OCI-LY7 (cell line): ENCODE results near the gene PTPRJ. TPM values are rescaled to one million over a fixed set of nuclear protein-coding genes. Genes with fewer than 3 reads are reported as not detected.
"Not testable (repeated sequence)": the region's sequence is repeated elsewhere in the genome, so short reads cannot be mapped to it uniquely, and the experiment has no call there.

ENCODE experiments used
- Bru-seq: library from RNA; stranded (reverse); fragments of 400-500 nt; gene quantifications from one replicate; lab custom pipeline; 2021; lab: Mats Ljungman, UMichigan
- BruChase-seq, 2 experiments: library from RNA; stranded (reverse); fragments of 400-500 nt; gene quantifications; one replicate each; lab custom pipeline; 2021; lab: Mats Ljungman, UMichigan
- BruUV-seq: library from RNA; stranded (reverse); fragments of 400-500 nt; replicated peaks from 2 replicates; lab custom pipeline; 2021; lab: Mats Ljungman, UMichigan
- CTCF ChIA-PET: fragments of 300-600 bp; sonication (Branson Sonifier 250); formaldehyde crosslinking; loops from one replicate; lab custom pipeline; 2022; ENCODE audit warnings: antibody characterized with exemption; ENCODE audit not compliant: unreplicated experiment; lab: Charles Lee
- POLR2A ChIA-PET: fragments of 300-600 bp; sonication (Branson Sonifier 250); formaldehyde crosslinking; loops from one replicate; lab custom pipeline; 2022; ENCODE audit warnings: antibody characterized with exemption; lab: Charles Lee
- DNase-seq: peaks from one replicate; pipeline ENCODE4 v3.0.0-alpha.2; 2015; ENCODE audit warnings: low spot score
- H2AFZ ChIP-seq: fragments of 200-600 bp; sonication (generic), shearing (Covaris generic); 2 replicates; pipeline ENCODE4 v1.6.1; 2014; ENCODE audit warnings: mild to moderate bottlenecking, antibody characterized with exemption, low read length, moderate library complexity
- H3K27ac ChIP-seq: fragments of 200-600 bp; sonication (generic); 2 replicates; pipeline ENCODE4 v1.5.1; 2014; ENCODE audit warnings: mixed run types, low read depth, mild to moderate bottlenecking, moderate library complexity, low read length, inconsistent platforms; ENCODE audit not compliant: poor library complexity, severe bottlenecking
- H3K36me3 ChIP-seq: fragments of 200-600 bp; sonication (generic); 2 replicates; pipeline ENCODE4 v1.6.1; 2014; ENCODE audit warnings: mild to moderate bottlenecking, antibody characterized with exemption, low read length, moderate library complexity, mixed read lengths; ENCODE audit not compliant: insufficient read depth
- H3K4me1 ChIP-seq: fragments of 200-600 bp; sonication (generic); 2 replicates; pipeline ENCODE4 v1.5.1; 2014; ENCODE audit warnings: mild to moderate bottlenecking, low read length; ENCODE audit not compliant: insufficient read depth, poor library complexity, severe bottlenecking
- H3K4me2 ChIP-seq: fragments of 200-600 bp; sonication (generic); 2 replicates; pipeline ENCODE4 v1.6.1; 2014; ENCODE audit warnings: mild to moderate bottlenecking, low read length
- H3K4me3 ChIP-seq: fragments of 200-600 bp; sonication (generic); 2 replicates; pipeline ENCODE4 v1.5.1; 2014; ENCODE audit warnings: mild to moderate bottlenecking, low read depth, low read length; ENCODE audit not compliant: poor library complexity, severe bottlenecking
- H3K79me2 ChIP-seq: fragments of 200-600 bp; sonication (generic); 2 replicates; pipeline ENCODE4 v1.6.1; 2016; ENCODE audit warnings: low read depth, mild to moderate bottlenecking, low read length, moderate library complexity, mixed read lengths; ENCODE audit not compliant: insufficient read depth
- H3K9me2 ChIP-seq: fragments of 200-600 bp; sonication (generic); 2 replicates; pipeline ENCODE4 v1.6.1; 2016; ENCODE audit warnings: mild to moderate bottlenecking, low read length, mixed read lengths; ENCODE audit not compliant: insufficient read depth
- H3K9me3 ChIP-seq: fragments of 200-600 bp; sonication (generic); 2 replicates; pipeline ENCODE4 v1.6.1; 2014; ENCODE audit warnings: mild to moderate bottlenecking, mixed run types, low read length, mixed read lengths
- H4K20me1 ChIP-seq: fragments of 200-600 bp; sonication (generic); 2 replicates; pipeline ENCODE4 v1.6.1; 2014; ENCODE audit warnings: mild to moderate bottlenecking, antibody characterized with exemption, low read length, moderate library complexity, mixed read lengths; ENCODE audit not compliant: insufficient read depth
- CTCF ChIP-seq: fragments of 200-600 bp; sonication (generic); conservative IDR thresholded peaks from 2 replicates; pipeline ENCODE4 v1.5.1; 2014; ENCODE audit warnings: mild to moderate bottlenecking, antibody characterized with exemption, low read length, moderate library complexity, mixed read lengths
- EZH2phosphoT487 ChIP-seq: fragments of 200-600 bp; sonication (generic); IDR thresholded peaks from 2 replicates; pipeline ENCODE4 v1.6.1; 2018; ENCODE audit warnings: low read depth, borderline replicate concordance, mild to moderate bottlenecking, mixed run types, antibody characterized with exemption, low read length, moderate library complexity, mixed read lengths
- intact Hi-C: fragments of 100-400 bp; cut with micrococcal nuclease; formaldehyde crosslinking; loops from one replicate; pipeline ENCODE4 v1.10.0; 2022; ENCODE audit not compliant: unreplicated experiment
- long read RNA-seq: library from polyadenylated mRNA; stranded (forward); transcript quantifications from one replicate; pipeline ENCODE4 v2.0.0, GENCODE V29; 2022
- total RNA-seq, 2 experiments: library from RNA; depleted of rRNA in 1 of 2; stranded (reverse); fragments of >200 nt in 1 of 2; shearing (Covaris generic) in 1 of 2; gene quantifications; 2 replicates each; pipeline ENCODE4 v1.2.3, GENCODE V29; 2014 to 2022

Gene PTPRJ
- total RNA-seq (2014; rRNA removed; shearing (Covaris generic)) (4.5 and 5.4 TPM in 2 replicates), total RNA-seq (2022) (24.9 and 28.3 TPM in 2 replicates), Bru-seq, nascent RNA (percentile 79 among the genes with signal in this experiment), BruChase-seq, experiment 1, labeled RNA remaining after a 6-hour chase (percentile 87 among the genes with signal in this experiment), BruChase-seq, experiment 2, labeled RNA remaining after a 2-hour chase (percentile 80 among the genes with signal in this experiment)
- long read RNA-seq, partial matches to known transcripts, result 2 of 19 reads
- long read RNA-seq, other reads (novel, unspliced or antisense), result 17 of 19 reads

- no peaks in the 10 kb centered on the region for H4K20me1 ChIP-seq
- peaks cover 18% of the 10 kb centered on the region; the same call in 1 of the 2 replicates for H3K79me2 ChIP-seq
- no peaks in the 10 kb centered on the region for H3K36me3 ChIP-seq
- peak within 1 kb of the TSS; percentile 74; the same call in 1 of the 2 replicates for H2AFZ ChIP-seq
- peak; percentile 65 for DNase-seq
- intact Hi-C loops, result loop anchor here (2.0 to 5.0 kb wide), 2 partner anchors 29 to 127 kb away; no protein-coding TSS in a partner anchor
- H3K9me2 ChIP-seq, result no peaks in the 10 kb centered on the region
- ChIA-PET CTCF (interaction anchor here (0.6 to 0.8 kb wide), 3 partner anchors 45 to 80 kb away, joined by 3 to 9 read pairs (median 5); no protein-coding TSS in a partner anchor), POLR2A (interaction anchor here (0.6 to 1.3 kb wide), 4 partner anchors 9 to 140 kb away, joined by 3 to 4 read pairs (median 4); no protein-coding TSS in a partner anchor)
- H3K4me3 ChIP-seq, result peak within 1 kb of the TSS; percentile 82
- no peak within 1 kb of the TSS for H3K27ac ChIP-seq
- TF ChIP-seq CTCF (no peak), EZH2phosphoT487 (no peak)
- no TSS peak for BruUV-seq
- peak within 1 kb of the TSS; percentile 99 for H3K4me2 ChIP-seq
- H3K9me3 ChIP-seq, result no peaks in the 10 kb centered on the region
- H3K4me1 ChIP-seq, result peaks cover 38% of the 10 kb centered on the region
Measured at GRCh38 chr11:47980088-47980906, at the start of gene PTPRJ. Gene PTPRJ (plus strand): TSS chr11:47980559. CDS start chr11:47980913, 354 bp downstream.

GRCh38 chr11:47932544-47932943 is 47.8 kb upstream of the PTPRJ start:
- no peak overlapping the region for H3K4me3 ChIP-seq
- BruUV-seq, result no TSS peak
- no peaks in the 10 kb centered on the region for H3K9me3 ChIP-seq
- DNase-seq, result no peak
- no peaks in the 10 kb centered on the region for H3K9me2 ChIP-seq
- no peak for TF ChIP-seq EZH2phosphoT487
- no peak for TF ChIP-seq CTCF
- ChIA-PET POLR2A (interaction anchor here (0.5 to 2.2 kb wide), 13 partner anchors 11 to 627 kb away, joined by 3 to 9 read pairs (median 4); no protein-coding TSS in a partner anchor), CTCF (interaction anchor here (0.6 to 1.1 kb wide), 3 partner anchors 12 to 177 kb away, joined by 3 to 5 read pairs (median 3); no protein-coding TSS in a partner anchor)
- H3K27ac ChIP-seq, result no peak overlapping the region
- H3K4me1 ChIP-seq, result peaks cover 47% of the 10 kb centered on the region
- no peak overlapping the region for H2AFZ ChIP-seq
- H3K79me2 ChIP-seq, result no peaks in the 10 kb centered on the region
- no peaks in the 10 kb centered on the region for H4K20me1 ChIP-seq
- H3K4me2 ChIP-seq, result no peak overlapping the region
- intact Hi-C loops, result no loop called here
- H3K36me3 ChIP-seq, result no peaks in the 10 kb centered on the region

- POLR2A ChIA-PET, result interaction anchor here (0.7 to 1.8 kb wide), 5 partner anchors 20 to 177 kb away, joined by 3 to 4 read pairs (median 3); no protein-coding TSS in a partner anchor
- H3K36me3 ChIP-seq, H2AFZ ChIP-seq, H3K4me3 ChIP-seq, DNase-seq, H3K27ac ChIP-seq, BruUV-seq, H3K9me3 ChIP-seq, H3K79me2 ChIP-seq, H4K20me1 ChIP-seq, H3K9me2 ChIP-seq: not testable (repeated sequence)
- peaks cover 39% of the 10 kb centered on the region for H3K4me1 ChIP-seq
- CTCF ChIA-PET, result interaction anchor here (0.8 to 2.9 kb wide), 3 partner anchors 160 to 174 kb away, joined by 3 to 35 read pairs (median 6); no protein-coding TSS in a partner anchor
- H3K4me2 ChIP-seq, result peak overlapping the region; percentile 39; the same call in 1 of the 2 replicates
- intact Hi-C loops, result loop anchor here (1.0 to 2.0 kb wide), 4 partner anchors 76 to 239 kb away; no protein-coding TSS in a partner anchor
Measured at GRCh38 chr11:47933797-47934196, 46.6 kb upstream of the PTPRJ start.
